Fibroblast of villous mesenchyme (primary cell): ENCODE measurements around the gene LRRC7. TPM values are rescaled to one million over a fixed set of nuclear protein-coding genes. Genes with fewer than 3 reads are reported as not detected.
A peak's percentile ranks its signal among the peaks of the same experiment; 100 is the strongest.

Source experiments
- DNase-seq: peaks from one replicate; pipeline ENCODE4 v3.0.0-alpha.2; 2010; ENCODE audit warnings: low read depth
- H3K4me3 ChIP-seq: 2 replicates; pipeline ENCODE4 v1.5.1; 2011; ENCODE audit warnings: low read depth, mild to moderate bottlenecking, low read length
- total RNA-seq: library from RNA; depleted of rRNA; stranded (reverse); fragments of >200 nt; gene quantifications from 2 replicates; pipeline ENCODE4 v1.2.3, GENCODE V29; 2012
- TF ChIP-seq, protein P1 (sequence below): IDR thresholded peaks from 2 replicates; pipeline ENCODE4 v1.5.1; 2012; ENCODE audit warnings: low read depth, mild to moderate bottlenecking, low read length; ENCODE audit not compliant: insufficient read depth

Gene LRRC7
- 0.32 and 0.43 TPM in 2 replicates for total RNA-seq

DNA sequence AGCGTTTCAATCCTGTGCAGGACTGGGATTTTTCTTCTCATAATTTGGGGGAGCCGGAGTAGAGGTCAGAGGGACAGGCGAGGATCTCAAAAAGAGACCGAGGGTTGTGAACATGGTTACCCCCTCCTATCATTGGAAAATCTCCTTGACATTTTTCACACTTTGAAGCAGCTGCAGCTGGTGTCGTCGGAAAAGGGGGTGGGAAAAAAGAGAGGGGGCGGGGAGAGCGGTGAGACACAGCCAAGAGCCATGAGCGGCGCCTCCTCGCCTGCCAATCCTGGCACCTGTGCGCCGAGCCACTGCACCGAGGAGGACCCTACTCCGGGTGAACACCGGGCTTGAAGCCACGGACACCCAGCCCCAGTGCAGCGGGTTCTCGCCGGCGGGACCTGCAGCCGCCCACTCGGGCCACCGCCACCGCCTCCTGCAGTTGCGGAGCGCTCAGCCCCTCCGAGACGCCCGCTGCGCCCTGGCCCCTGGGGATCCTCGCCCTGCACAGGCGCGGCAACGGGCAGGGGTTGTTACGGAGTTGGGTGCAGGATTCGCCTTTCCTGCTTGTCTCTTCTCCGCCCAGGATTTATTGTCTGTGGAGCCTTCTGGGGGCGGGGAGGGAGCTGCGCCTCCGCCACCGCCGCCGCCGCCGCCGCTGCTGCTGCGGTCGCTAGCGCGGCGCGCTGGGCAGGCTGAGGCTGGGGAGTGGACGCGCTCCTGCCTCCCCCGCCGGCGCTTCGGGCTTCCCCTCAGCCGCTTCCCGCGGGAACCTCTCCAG is at the start of gene LRRC7:
Gene LRRC7 (plus strand): TSS at position 271 of the 769 bp plus-strand sequence. CDS start 718 bp downstream, outside the sequence.
- TF ChIP-seq, protein P1, sequence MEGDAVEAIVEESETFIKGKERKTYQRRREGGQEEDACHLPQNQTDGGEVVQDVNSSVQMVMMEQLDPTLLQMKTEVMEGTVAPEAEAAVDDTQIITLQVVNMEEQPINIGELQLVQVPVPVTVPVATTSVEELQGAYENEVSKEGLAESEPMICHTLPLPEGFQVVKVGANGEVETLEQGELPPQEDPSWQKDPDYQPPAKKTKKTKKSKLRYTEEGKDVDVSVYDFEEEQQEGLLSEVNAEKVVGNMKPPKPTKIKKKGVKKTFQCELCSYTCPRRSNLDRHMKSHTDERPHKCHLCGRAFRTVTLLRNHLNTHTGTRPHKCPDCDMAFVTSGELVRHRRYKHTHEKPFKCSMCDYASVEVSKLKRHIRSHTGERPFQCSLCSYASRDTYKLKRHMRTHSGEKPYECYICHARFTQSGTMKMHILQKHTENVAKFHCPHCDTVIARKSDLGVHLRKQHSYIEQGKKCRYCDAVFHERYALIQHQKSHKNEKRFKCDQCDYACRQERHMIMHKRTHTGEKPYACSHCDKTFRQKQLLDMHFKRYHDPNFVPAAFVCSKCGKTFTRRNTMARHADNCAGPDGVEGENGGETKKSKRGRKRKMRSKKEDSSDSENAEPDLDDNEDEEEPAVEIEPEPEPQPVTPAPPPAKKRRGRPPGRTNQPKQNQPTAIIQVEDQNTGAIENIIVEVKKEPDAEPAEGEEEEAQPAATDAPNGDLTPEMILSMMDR, result no peak
- peak within 1 kb of the TSS; percentile 40 for H3K4me3 ChIP-seq
- no peak for DNase-seq

DNA sequence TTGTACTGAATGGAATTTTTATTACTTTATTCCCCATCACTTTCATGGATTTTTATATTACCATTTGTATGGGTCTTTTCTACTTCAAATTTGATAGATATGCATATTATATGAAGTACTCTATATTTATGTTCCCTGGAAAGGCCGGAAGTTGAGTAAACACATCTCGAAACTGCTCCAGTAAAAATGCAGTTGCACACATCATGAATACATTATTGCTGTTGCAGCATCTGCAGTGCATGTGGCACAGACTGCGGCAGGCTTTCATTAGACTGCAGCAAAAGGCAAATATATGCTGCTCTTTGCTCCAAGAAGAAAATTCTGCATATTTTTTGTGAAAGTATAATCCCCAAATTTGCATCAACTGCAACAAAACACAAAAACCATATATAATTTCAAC is 48.7 kb upstream of the LRRC7 start:
- TF ChIP-seq, protein P1, result no peak
- no peak for DNase-seq
- H3K4me3 ChIP-seq, result no peak overlapping the region

DNA sequence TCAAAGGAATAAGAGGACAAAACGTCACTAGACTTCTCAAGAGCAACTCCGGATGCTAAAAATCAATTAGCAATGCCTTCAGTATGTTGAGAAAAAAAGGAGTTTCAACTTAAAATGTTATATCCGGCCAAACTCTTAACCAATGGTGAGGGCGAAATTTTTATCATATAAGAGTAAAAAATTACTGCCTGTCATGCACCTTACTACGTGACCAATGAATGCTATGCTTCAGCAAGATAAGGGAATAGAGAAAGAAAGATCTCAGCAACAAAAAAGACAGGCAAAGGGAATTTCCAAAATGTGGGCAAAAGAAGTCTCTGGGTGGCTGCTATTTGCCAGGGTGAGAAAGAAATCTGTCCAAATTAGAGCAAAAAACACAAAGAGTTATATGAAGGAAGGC is 47.4 kb upstream of the LRRC7 start:
- TF ChIP-seq, protein P1, result no peak
- no peak overlapping the region for H3K4me3 ChIP-seq
- DNase-seq, result no peak

DNA sequence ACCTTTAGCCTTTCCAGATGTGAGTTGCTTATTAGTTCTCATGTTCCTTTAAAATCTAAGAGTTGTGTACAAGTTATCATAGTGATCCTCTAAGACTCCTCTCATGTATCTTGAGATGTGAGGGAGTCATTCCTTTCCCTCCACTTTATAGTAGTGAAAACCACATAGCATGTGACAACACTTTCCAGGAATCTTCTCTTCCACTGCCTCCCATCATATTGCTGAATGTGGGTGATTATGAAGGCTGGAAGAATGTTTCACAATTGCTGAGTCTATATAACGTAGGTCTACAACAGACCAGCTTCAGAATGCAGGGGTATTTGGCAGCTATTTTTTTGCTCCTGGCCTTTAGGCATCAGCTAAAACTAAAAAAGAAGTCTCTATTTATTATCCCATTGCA is 44.7 kb upstream of the LRRC7 start:
- TF ChIP-seq, protein P1, result no peak
- DNase-seq, result peak; percentile 95
- no peak overlapping the region for H3K4me3 ChIP-seq

DNA sequence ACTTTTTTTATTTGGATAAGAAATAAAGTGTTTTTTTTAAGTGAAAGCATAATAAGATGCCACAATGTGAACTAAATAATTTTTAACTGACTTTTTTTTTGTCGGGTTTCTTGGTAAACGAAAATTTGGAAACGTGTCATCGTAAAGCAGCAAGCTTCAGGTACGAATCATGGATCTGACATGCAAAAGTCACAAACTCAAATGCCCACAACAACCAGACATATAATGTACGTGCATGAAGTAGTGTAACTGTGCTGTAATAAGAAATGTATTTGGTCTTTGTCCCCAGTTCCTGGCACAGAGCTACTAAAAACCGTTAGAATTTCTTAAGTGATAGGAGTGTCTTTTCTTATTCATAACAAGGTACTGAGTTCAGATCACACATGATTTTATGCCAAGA is 44.3 kb upstream of the LRRC7 start:
- H3K4me3 ChIP-seq, result no peak overlapping the region
- no peak for DNase-seq
- TF ChIP-seq, protein P1, result no peak

DNA sequence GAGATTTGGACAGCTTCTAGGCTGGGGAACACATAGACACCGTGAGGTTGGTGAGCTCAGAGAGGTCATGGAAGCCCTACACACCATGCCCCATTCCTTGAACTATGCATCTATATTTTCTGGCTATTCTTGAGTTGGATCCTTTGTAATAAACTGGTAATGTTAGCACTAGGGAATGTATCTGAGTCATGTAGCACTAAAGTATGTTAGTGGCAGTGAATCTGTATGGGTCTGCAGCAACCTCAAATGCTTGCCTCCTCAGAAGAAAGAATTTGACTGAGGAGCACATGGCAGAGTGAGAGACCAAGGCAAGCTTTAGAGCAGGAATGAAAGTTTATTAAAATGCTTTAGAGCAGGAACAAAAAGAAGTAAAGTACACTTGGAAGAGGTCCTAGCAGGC is 43.7 kb upstream of the LRRC7 start:
- no peak for DNase-seq
- TF ChIP-seq, protein P1, result no peak
- H3K4me3 ChIP-seq, result no peak overlapping the region

DNA sequence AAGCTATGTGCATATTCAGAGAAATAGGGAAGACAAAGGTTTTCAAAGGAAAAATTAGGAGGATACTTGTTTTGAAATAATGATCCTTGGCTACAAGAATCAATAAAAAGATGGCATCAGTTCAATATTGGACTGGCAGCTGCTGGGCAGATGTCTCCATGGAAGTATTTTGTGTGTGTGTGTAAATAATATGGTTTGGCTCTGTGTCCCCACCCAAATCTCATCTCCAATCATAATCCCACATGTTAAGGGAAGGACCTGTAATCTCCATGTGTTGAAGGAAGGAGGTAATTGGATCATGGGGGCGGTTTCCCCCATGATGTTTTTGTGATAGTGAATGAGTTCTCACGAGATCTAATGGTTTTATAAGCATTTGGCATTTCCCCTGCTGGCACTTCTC is 40.4 kb upstream of the LRRC7 start:
- DNase-seq, result no peak
- H3K4me3 ChIP-seq, result no peak overlapping the region

More for the DNA sequence above, 40.4 kb upstream of the LRRC7 start:
- TF ChIP-seq, protein P1, result no peak
